ENCODE results near the gene OPTC.
"Not testable (repeated sequence)": the region's sequence is repeated elsewhere in the genome, so short reads cannot be mapped to it uniquely, and the experiment has no call there.

OPTC gene, protein sequence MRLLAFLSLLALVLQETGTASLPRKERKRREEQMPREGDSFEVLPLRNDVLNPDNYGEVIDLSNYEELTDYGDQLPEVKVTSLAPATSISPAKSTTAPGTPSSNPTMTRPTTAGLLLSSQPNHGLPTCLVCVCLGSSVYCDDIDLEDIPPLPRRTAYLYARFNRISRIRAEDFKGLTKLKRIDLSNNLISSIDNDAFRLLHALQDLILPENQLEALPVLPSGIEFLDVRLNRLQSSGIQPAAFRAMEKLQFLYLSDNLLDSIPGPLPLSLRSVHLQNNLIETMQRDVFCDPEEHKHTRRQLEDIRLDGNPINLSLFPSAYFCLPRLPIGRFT

DNA sequence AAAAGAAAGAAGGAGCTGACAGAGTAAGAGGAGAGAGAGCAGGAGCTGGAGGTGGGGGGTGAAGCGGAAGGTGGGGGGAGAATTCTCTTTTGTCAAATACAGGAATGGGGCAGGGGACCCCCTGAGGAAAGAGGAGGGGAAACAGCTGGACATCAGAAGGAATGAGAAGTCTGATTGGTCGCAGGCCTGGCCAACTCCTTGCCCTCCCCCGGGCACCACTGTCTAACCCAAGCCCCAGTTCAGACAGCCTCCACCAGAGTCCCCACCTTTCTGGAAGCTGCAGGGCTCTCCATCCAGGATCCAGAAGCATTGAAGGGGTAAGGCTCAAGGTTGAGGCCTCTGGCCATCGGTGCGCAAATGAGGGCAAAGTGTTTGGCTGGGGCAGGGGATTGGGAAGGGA, at the start of gene OPTC:
OPTC (plus strand) TSS at position 253 of the 400 bp plus-strand sequence. CDS start 1,853 bp downstream, outside the sequence.
- ATAC-seq: no peak

DNA sequence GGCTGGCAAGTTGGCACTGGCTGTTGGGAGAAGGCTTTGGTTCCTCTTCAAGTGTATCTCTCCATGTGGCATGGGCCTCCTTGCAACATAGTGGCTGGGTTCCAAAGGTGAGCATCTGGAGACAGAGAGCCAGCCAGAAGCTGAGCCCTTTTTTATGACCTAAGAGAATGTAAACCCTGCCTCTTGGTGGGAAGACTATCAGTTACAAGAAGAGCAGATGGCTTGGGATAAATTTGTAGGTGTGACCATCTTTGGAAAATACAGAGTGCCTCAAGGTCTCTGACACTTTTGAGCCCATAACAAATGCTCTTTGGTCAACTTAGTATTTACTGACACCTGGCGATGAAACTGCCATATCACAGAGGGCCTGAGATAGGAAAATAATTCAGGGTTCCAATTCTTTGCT, 49.8 kb upstream of the OPTC start:
- no peak for ATAC-seq

DNA sequence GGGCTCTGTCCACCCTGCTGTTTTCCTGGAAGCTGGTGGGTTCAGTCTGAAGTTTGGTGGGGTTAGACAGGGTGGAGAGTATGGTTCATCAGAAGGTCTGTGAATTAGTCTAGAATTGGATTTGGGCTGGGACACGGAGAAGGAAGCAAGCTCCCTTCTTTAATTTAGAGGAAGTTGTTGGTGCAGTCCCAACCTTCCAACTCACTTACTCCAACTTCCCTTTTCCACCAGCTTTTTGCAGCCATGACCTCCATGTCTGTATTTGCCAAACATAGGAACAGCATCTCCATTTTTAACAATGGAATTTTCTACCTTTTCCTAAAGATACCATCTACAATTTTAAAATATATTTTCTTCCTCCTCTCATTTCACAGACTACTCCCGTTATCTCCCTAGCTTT, 46.8 kb upstream of the OPTC start:
- ATAC-seq: no peak

DNA sequence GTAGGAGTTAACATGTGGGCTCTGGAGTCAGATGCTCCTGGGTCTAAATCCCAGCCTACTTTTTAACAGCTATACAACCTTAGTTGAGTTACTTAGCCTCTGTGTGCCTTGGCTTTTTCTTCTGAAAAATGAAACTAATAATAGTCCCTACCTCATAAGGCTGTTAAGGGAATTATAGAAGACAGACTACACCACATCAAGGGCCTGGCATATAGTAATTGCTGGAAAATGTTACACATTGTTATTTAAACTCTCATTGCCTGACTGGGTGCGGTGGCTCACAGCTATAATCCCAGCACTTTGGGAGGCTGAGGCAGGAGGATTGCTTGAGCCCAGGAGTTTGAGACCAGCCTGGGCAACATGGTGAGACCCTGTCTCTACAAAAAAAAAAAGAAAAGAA, 46.4 kb upstream of the OPTC start:
- not testable (repeated sequence) for ATAC-seq

DNA sequence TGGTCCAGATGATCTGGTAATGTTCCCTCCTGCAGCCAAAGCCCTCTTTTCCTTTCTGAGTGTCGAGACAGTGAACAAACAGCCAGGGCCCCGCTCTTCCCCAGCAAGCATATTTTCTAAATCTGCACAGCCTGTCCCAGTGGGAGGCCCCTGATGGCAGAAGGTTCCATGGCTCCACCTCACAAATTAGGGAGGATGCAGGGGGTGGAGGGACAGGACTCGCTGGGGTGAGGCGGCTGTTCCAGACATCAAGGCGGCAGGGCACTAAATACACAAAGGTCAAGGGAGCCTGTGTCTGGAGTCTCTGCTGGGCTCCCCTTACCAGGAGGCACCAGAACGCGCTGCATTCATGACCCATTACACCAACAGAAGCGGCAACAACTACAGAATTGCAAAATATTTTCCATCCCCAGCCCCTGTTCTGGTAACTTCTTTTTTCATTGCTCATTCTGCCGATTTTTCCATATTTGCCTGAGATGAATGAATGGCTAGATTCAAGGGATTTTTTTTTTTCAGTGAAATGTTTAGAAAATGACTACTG, 45.4 kb upstream of the OPTC start:
- no peak for ATAC-seq

DNA sequence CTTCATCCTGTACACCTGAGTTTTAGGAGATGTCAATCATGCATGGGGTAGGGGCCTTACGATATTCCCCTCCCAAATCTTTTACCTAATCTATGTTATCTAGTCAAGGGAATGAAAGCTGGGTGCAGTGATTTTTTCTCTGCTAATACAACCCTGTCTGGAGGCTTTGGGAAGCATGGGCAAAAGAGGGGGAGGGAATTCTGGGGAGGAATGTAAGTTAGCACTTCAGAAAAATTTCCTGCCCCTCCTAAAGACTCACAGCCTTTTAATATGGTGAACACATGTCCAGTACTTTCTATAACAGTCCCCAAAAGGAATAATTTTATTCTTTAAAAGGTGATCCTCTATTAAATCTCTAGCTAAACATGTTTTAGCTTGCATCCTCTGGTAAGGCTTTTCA, 44.0 kb upstream of the OPTC start:
- no peak for ATAC-seq

DNA sequence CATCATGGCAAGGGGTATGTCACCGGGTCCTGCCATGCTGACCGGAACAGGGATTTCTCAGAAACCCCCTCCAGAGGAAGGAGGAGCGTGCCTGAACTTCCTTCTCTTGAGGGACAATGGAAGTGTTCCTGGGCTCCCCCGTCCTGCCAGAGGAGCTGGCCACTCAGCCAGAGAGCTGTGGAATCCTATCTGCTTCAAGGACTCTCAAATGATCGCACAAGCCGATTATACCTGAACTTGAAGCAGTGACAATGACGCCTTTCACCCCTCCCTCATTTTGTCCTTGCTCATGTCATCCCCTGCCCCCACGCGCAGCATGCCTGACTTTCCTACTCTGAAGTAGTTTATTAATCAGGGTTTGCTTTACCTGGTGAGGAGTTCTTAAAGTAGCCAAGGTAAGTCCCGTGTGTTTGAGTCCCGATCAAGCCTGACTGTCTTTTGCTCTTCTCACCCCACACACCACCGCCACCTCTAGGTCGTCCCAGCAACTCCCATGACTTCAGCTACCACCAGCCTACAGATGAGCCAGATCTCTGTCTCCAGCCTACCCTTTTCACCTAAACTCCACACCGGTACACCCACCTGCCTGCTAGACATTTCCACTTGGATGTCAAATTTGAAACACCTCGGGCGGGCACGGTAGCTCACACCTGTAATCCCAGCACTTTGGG, 43.3 kb upstream of the OPTC start:
- no peak for ATAC-seq

DNA sequence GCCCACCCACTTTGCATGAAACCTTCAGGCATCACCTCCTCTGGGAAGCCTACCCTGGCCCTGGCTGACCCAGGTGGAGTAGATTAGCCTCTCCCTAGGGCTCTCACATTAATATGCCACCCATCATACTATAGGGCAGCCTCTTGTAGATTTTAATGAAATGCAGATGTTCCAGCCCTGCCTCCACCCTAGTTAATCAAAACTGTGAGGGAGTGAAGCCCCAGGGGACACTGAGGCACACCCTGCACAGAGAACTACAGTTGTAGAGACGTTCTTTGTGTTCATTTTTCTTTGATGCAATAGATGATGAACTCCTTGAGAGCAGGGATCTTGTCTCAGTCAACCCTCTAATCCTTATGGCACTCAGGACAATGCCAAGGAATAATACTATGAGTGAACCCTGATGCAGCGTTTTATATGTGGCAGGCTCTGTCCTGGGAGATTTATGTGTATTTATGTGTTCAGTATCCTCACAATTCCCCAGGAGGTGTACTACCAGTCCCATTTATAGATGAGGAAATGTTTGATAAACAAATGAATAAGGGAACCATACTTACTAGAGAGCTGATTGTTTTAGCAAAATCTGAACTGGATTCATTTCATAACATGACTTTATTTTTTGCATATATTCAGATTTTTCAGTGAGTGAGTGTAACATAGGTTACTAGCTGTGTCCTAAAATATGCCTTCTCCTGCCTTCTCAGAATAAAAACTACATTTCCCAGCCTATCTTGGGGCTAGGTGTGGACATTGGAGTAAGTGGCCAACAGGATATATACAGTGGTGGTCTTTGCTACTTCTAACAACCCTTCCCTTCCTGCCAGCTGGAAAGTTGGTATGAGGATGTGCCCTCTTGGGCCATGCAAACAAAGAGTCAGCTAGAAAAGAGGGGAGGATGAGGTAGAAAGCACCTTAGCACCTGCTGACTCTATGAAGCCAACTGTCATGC, 41.8 kb upstream of the OPTC start:
- ATAC-seq: no peak

DNA sequence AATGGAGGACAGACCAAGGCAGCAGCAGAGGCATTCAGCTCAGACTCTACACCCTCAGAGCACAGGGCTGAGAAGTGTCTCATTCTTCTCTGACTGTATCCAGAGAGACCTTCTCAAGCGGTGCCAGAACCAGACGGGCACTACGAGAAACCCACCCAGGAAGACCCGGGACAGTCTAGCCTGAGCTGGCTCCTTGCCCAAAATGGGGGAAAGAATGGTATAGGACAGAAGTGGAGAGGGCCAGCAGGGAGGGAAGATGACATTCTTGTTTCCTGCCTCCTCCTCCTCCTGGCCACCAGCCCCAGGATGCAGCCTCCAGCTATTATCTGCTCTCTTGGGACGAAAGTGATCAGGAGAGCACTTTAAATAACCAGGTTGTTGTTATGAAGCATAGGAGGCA, 40.9 kb upstream of the OPTC start:
- ATAC-seq: no peak

DNA sequence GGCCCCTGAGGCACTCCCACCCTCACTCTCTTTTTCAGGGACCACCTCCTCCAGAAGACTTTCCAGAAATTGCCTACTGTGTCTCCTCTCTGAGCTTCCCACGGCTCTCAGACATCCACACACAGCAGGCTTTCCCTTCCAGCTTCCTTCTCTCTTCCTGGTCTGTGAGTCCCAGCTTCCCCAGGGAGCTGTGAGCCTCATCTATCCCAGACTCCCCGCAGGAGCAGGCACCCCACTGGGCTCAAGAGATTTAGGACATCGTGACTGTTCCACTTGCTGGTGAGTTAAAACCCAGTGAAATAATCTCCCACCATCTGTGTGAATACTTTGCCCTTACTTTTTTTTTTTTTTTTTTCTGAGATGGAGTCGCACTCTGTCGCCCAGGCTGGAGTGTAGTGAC, 40.3 kb upstream of the OPTC start:
- ATAC-seq: no peak

DNA sequence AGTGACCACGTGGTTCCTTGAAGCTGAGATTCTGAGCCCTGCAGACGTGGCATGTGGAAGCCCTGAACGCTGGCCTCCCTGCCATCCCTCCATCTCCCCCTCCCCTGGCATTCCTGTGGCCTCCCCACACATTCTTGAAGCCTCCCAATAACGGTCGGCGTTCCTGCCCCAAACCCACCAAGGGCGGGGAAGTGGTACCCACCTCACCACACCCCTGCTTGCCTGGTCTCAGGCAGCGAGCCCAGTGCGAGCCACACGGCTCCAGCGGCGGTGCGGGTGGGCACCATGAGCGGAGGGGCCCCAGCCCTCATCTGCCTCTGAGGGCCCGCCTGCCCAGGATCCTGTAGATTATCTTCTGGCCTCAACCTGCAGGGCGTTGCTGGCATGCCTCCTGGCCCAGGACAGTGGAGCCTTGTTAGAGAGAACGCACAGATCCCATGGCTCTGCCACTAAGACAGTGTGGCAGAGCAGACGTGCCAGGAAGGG, 38.9 kb upstream of the OPTC start:
- no peak for ATAC-seq

DNA sequence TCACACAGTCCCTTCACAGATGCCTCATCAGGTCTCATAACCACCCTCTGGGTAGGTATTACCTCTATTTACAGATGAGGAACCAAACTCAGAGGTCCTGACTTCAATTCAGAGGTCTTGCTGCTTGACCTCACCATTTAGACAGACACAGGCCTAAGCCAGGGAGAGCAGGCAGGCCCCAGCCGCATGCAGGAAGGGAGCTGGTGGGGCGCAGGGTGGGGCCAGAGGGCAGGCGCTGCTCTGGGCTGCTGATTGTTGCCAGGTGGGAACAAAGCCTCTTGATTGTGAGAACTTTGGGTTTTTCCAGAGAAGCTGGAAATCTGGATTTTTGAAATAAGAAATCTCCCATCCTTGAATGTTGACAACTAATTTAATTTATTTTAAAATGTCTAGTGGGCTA, 38.2 kb upstream of the OPTC start:
- ATAC-seq: no peak

DNA sequence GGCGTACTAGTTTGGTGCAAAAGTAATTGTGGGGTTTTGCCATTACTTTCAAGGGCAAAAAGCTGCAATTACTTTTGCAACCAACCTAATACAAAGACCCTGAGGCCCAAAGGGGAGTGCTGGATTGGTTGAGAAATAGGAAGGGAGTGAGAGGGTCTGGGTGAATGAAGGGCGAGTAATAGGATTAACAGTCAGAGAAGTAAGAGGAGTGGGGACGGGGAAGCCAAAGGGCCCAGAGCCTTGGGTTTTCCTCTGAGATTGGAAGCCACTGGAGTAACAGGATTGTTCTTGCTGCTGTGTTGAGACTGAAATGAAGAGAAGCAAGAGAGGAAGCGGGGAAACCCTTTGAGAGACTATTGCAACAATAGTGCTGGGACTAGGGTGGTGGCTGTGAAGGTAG, 37.4 kb upstream of the OPTC start:
- no peak for ATAC-seq

DNA sequence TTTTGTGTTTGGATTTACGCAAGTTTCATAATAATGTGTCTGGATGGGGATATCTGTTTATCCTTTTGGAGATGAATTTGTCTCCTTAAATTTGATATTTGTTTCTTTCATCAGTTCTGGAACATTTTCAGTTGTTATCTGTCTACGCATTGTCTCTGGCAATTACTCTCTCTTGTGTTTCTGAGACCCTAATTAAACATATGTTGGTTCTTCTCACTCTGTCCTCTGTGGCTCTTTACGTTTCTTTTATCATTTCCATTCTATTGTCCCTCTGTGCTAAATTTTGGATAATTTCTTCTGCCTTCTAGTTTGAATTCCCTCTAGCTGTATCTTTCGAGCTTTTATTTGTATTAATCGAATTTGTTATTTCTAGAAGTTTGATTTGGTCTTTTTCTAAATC, 35.9 kb upstream of the OPTC start:
- no peak for ATAC-seq

DNA sequence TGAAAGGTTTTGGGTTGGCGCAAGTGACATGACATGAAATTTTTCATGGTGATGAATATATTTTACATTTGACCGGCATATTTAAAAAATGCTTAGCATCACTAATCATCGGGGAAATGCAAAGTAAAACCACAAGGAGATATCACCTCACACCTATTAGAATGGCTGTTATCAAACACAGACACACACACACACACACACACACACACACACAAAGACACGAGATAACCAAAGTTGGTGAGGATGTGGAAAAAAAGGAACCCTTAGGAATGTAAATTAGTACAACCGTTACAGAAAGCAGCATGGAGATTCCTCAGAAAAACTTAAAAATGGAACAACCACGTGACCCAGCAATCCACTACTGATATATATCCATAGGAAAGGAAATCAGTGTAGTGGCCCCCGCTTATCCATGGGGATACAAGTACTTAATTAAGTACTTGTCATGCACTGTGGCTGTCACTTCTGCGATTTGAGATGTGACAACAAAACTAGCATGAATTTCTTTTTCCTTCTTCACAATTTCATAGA, 34.2 kb upstream of the OPTC start:
- no peak for ATAC-seq

DNA sequence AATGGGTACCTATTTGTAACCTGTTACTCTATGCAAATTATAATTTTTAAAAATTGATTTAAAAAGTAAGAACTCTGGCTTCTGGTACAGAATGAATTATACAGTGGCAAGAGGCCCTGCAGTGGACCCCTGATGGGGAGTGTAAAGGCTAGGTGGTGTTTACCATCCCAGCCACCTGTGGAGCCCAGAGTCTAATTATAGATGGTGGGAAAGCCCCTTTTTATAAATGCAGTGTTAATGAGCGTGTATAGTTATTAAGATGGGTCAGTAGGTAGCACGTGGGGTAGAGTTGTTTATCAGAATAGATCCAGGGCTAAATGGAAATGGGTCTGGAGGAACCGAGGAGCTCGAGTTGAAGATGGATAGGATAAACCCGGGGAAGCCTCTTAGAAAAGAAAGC, 32.2 kb upstream of the OPTC start:
- peak in 1 of 2 donors; percentile 10 for ATAC-seq

DNA sequence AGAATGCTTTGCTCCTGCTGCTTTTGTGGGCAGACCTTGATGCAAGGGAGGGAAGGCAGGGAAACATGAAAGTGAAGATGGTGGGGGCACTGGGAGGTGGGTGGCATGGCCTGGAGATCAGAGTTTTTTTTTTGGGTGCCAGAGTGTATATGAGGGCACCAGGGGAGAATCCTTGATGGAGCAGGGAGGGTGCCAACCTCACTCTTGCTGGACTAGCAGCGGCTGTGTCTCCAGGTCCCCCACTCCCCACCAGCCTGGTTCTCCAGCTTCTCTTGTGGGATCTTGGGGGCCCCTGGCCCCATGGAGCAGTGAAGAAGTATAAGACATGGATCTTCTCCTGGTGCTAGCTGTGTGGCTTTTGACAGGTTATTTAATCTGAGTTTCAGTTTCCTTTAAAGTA, 31.8 kb upstream of the OPTC start:
- ATAC-seq: no peak

DNA sequence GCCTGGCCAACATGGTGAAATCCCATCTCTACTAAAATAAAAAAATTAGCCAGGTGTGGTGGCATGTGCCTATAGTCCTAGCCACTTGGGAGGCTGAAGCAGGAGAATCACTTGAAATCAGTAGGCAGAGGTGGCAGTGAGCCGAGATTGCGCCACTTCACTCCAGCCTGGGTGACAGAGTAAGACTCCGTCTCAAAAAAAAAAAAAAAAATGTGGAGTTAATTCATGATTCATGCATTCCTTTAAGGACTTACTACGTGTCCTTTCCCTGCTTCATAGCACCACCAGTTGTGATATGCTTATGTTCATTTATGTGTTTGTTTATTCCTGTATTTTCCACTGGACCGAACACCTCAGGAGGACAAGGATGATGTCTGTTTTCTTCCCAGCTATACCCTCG, 31.1 kb upstream of the OPTC start:
- no peak for ATAC-seq

DNA sequence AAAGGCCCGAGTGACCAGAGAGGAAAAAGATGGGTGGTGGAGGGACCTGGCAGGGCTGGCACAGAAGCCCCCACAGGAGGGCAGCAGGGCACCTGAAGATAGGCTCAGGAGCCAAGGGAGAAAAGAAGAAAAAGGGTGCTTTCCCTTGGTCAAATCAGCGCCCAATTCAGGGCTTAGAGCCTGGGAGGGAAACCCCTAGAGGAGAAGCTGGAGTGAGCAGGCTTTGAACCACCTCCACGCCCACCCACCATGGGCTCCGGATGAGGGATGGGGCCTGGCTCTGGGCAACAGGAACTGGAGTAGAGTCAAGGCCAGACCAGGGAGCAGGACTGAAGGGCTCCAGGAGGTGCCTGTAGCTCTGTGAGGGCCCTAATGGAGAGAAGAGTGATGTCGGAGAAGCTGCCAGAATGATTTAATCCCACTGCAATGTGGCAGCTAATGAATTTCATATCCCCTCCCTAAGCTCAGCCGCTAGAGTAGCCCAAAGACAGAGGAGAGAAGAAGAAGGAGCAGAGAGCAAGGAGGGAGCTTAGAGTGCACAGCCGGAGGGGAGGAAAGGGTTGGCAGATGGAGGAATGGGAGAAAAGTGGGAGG, 30.4 kb upstream of the OPTC start:
- no peak for ATAC-seq

DNA sequence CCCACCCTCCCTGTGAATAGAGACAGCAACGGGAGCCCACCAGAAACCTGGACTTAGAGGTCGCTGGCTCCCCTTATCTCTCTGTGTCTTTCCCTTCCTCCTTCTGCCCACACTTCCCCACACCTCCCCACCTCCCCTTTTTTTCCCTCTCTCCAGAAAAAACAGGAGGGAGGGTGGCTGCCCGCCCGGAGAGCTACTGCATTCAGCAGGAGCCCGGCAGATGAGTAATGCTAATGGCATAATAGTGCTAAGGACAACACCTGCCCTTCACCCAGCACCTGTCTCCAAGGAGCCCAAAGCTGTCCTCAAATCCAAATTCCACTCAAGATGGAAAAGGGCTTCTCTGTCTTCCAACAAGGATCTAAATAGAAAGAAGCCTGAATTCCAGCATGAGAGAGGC, 29.7 kb upstream of the OPTC start:
- no peak for ATAC-seq

DNA sequence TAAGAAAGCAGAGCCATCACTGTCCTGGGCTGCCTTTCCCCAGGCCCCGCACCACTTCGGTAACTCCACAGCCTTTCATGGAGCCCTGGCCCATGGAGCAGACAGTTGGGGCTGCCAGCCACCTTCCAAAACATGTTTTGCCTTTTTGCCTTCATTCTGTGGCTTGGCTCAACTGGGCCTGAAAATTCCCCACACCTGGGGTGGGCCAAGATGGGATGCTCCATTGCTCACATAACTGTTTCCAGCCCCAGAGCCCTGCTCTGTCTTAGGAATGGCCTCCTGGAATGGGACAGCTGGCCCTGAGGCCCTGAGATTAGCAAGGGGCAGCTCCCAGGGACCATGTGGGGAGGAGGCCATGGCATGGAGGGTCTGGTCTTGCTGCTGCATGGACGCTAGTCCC, 29.2 kb upstream of the OPTC start:
- ATAC-seq: no peak

DNA sequence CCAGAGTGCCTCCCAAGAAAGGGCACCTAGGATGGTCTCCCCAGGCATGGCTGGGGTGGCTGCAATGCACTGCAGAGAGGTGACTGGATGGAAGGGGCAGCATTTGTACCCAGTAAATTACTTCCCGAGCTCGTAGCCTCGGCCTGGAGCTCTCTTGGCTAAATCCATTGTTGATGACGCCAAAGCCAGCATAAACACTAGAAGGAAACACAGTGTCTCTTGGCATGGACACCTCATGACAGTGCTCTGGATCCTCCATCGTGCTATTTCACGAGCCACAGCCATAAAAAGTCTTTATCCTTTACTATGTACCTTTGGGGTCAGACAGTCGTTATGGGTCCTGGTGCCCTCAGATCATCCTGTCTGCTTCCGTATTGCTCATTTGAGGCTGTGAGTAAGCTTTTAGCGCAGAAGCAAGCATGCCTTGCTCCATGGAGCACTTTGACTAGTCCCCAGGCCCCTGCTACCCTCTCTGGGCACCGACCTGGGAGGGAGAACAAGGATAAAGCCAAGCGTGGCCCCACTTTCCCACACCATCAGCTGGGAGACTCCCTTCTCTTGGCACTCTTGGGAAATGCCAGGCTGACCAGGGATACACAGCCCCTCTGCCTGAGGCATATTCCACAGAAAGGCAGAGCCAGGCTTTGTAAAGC, 28.7 kb upstream of the OPTC start:
- ATAC-seq: no peak
